ENCODE data around the gene GATA1. TPM values are rescaled to one million over a fixed set of nuclear protein-coding genes. Genes with fewer than 3 reads are reported as not detected.

The GATA1 gene
- total and polyA plus RNA-seq, 10 of the 15 experiments (the other 5 are each of a cell fraction or from before 2014, with no cell fraction given): 0.24 to 0.36 TPM; not detected in 8

DNA sequence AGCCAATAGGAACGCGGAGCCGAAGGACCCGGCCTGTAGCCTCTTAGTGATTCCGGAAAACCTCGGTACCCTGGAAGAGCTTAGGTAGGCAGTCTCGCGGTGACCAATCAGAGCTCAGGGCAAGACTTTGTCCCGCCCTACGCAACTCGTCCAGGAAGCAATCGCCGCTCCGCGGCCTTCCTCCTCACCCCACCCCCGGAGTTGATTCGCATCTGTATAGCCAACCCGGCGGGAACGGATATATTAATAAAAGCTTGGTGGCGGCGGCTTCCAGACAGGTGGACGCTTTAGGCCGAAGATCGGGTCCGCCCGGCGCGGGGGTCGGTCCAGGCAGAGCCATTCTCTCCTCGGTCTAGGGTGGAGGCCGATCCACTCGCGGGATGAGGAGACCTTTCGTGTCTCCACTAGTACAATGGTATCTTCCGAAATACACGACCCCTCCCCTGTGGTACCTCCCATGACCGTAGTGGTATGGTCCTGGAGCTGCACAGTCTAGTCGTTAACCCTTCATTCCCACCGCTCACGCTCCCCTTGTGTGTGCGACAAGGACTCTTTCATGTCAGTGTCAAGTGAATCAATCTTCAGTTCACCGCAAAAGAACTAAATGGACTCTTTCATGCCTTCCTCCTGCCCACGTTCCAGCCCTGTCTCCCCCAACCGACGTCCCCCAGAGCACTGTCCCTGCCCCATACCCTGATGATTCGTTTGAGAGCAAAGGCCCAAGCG is 49.0 kb upstream of the GATA1 start:
- peak; percentile 99 for ATAC-seq
- Histone ChIP-seq H3K4me1 (ENCODE audit: control insufficient read depth, insufficient read depth, low read length) (no peaks in the 10 kb centered on the region; the same call in 1 of the 2 replicates), H3K4me3 (peak overlapping the region; percentile 64), H2AFZ (ENCODE audit: control insufficient read depth, low read depth, low read length) (peak overlapping the region; percentile 64), H3K79me2 (ENCODE audit: control insufficient read depth, insufficient read depth, low read length) (no peaks in the 10 kb centered on the region; the same call in 1 of the 2 replicates), H3K36me3 (ENCODE audit: control insufficient read depth in 2 of 2, insufficient read depth in 2 of 2, low read length in 1 of 2) (no peaks in the 10 kb centered on the region), H4K20me1 (ENCODE audit: control insufficient read depth, insufficient read depth) (no peaks in the 10 kb centered on the region), H3K9me3 (replicated peaks; ENCODE audit: control insufficient read depth, insufficient read depth, low read length) (no peaks in the 10 kb centered on the region; the same call in 2 of the 3 replicates), H3K27ac (ENCODE audit: control insufficient read depth, insufficient read depth) (peak overlapping the region; percentile 74), H3K9ac (ENCODE audit: control insufficient read depth, insufficient read depth, low read length) (peak overlapping the region; percentile 85), H3K27me3 (replicated peaks in 1 of 2; ENCODE audit: control insufficient read depth in 2 of 2, insufficient read depth in 2 of 2, low read length in 1 of 2) (no peaks in the 10 kb centered on the region), H3K4me2 (ENCODE audit: control insufficient read depth, insufficient read depth) (peak overlapping the region; percentile 36)
- CTCF ChIA-PET: interaction anchor here (0.8 to 1.7 kb wide), 3 partner anchors 9 to 209 kb away, joined by 3 to 5 read pairs (median 4); partner anchors contain the start of gene HDAC6
- intact Hi-C loops (cut with micrococcal nuclease; ENCODE audit: unreplicated experiment): no loop called here
- RAD21 ChIA-PET (ENCODE audit: unreplicated experiment): interaction anchor here (1.1 kb wide), 1 partner anchor 200 kb away, joined by 3 read pairs; no protein-coding TSS in a partner anchor
- peak; percentile 93 for FAIRE-seq
- WGBS (ENCODE audit: insufficient coverage, insufficient replicate concordance, low lambda C conversion rate, missing lambda C conversion rate): 17% methylated on average over 44 of the region's 48 CpGs
- BruUV-seq (replicated peaks): TSS peak; percentile 97
- POLR2A ChIA-PET: interaction anchor here (0.5 to 1.4 kb wide), 10 partner anchors 11 to 266 kb away, joined by 3 to 11 read pairs (median 4); partner anchors contain the start of genes HDAC6, PQBP1 and TIMM17B
- peak; percentile 86 for DNase-seq (ENCODE audit: low read depth, low spot score)
- SMC1A ChIA-PET (ENCODE audit: uncharacterized antibody, unreplicated experiment): interaction anchor here (1.0 kb wide), 2 partner anchors 64 to 202 kb away, joined by 3 to 4 read pairs; partner anchors contain the start of gene HDAC6
- in situ Hi-C loops (cut with MboI): no loop called here
- no peak for TF ChIP-seq TCF3 (IDR thresholded peaks at IDR 0.05; ENCODE audit: borderline replicate concordance, insufficient read depth, low read depth, low read length)
- no peak for TF ChIP-seq WRNIP1 (IDR thresholded peaks at IDR 0.05; ENCODE audit: borderline replicate concordance, low read depth, low read length)
- TF ChIP-seq, protein P1, sequence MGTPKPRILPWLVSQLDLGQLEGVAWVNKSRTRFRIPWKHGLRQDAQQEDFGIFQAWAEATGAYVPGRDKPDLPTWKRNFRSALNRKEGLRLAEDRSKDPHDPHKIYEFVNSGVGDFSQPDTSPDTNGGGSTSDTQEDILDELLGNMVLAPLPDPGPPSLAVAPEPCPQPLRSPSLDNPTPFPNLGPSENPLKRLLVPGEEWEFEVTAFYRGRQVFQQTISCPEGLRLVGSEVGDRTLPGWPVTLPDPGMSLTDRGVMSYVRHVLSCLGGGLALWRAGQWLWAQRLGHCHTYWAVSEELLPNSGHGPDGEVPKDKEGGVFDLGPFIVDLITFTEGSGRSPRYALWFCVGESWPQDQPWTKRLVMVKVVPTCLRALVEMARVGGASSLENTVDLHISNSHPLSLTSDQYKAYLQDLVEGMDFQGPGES (IDR thresholded peaks at IDR 0.05): peak; percentile 70; the same call in 1 of the 2 replicates
- TF ChIP-seq, protein P2, sequence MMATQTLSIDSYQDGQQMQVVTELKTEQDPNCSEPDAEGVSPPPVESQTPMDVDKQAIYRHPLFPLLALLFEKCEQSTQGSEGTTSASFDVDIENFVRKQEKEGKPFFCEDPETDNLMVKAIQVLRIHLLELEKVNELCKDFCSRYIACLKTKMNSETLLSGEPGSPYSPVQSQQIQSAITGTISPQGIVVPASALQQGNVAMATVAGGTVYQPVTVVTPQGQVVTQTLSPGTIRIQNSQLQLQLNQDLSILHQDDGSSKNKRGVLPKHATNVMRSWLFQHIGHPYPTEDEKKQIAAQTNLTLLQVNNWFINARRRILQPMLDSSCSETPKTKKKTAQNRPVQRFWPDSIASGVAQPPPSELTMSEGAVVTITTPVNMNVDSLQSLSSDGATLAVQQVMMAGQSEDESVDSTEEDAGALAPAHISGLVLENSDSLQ (IDR thresholded peaks at IDR 0.05): peak; percentile 14; the same call in 1 of the 2 replicates
- no peak for TF ChIP-seq CTCF (IDR thresholded peaks at IDR 0.05 in 2 of 3, conservative IDR thresholded peaks at IDR 0.05 in 1 of 3; ENCODE audit: control insufficient read depth in 2 of 3, extremely low read depth in 1 of 3, insufficient read depth in 1 of 3, low read depth in 3 of 3, low read length in 3 of 3)
- TF ChIP-seq SREBF1 (IDR thresholded peaks at IDR 0.05; ENCODE audit: low read length): peak; percentile 31; the same call in 1 of the 2 replicates
- TF ChIP-seq BHLHE40 (IDR thresholded peaks at IDR 0.05; ENCODE audit: borderline replicate concordance in 1 of 2, low read depth in 2 of 2, low read length in 1 of 2): peak; percentile 68 to 70; a peak in 2 of 4 replicates
- 0 out of 4 replicates have a peak, but pooled peaks of 1 of the 2 experiments have one; percentile 24 for TF ChIP-seq ETV6 (conservative IDR thresholded peaks at IDR 0.05 in 1 of 2, IDR thresholded peaks at IDR 0.05 in 1 of 2; ENCODE audit: borderline replicate concordance in 1 of 2, low read depth in 1 of 2)
- TF ChIP-seq CHD1 (IDR thresholded peaks at IDR 0.05; ENCODE audit: low read depth, low read length): peak; percentile 93; the same call in 1 of the 2 replicates
- peak; percentile 20 for TF ChIP-seq SIX5 (IDR thresholded peaks at IDR 0.05; ENCODE audit: low read depth, low read length, severe bottlenecking)
- 0 out of 2 replicates have a peak, but pooled peaks have one; percentile 6 for TF ChIP-seq RUNX3 (IDR thresholded peaks at IDR 0.05; ENCODE audit: low read length)
- TF ChIP-seq, protein P3, sequence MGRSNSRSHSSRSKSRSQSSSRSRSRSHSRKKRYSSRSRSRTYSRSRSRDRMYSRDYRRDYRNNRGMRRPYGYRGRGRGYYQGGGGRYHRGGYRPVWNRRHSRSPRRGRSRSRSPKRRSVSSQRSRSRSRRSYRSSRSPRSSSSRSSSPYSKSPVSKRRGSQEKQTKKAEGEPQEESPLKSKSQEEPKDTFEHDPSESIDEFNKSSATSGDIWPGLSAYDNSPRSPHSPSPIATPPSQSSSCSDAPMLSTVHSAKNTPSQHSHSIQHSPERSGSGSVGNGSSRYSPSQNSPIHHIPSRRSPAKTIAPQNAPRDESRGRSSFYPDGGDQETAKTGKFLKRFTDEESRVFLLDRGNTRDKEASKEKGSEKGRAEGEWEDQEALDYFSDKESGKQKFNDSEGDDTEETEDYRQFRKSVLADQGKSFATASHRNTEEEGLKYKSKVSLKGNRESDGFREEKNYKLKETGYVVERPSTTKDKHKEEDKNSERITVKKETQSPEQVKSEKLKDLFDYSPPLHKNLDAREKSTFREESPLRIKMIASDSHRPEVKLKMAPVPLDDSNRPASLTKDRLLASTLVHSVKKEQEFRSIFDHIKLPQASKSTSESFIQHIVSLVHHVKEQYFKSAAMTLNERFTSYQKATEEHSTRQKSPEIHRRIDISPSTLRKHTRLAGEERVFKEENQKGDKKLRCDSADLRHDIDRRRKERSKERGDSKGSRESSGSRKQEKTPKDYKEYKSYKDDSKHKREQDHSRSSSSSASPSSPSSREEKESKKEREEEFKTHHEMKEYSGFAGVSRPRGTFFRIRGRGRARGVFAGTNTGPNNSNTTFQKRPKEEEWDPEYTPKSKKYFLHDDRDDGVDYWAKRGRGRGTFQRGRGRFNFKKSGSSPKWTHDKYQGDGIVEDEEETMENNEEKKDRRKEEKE (IDR thresholded peaks at IDR 0.05): peak; percentile 73

All from GM12878 (cell line).